Endometrial microvascular endothelial cells (primary cell): Measurements from ENCODE around the gene TCERG1L. TPM values are rescaled to one million over a fixed set of nuclear protein-coding genes. Genes with fewer than 3 reads are reported as not detected.

Experiments used
- in situ Hi-C: cut with HindIII; loops from 2 replicates; pipeline ENCODE4 v1.10.0; 2017; ENCODE audit warnings: low sequenced_read_pairs, low pct_unique_long_range_greater_than_20kb; ENCODE audit errors: inconsistent ontology term
- total RNA-seq: library from RNA; depleted of rRNA; stranded (reverse); fragments of >200 nt; gene quantifications from one replicate; pipeline ENCODE4 v1.2.3, GENCODE V29; 2015; ENCODE audit errors: inconsistent ontology term

Gene TCERG1L
- total RNA-seq, 1 donor from 2014 or later = not detected

DNA sequence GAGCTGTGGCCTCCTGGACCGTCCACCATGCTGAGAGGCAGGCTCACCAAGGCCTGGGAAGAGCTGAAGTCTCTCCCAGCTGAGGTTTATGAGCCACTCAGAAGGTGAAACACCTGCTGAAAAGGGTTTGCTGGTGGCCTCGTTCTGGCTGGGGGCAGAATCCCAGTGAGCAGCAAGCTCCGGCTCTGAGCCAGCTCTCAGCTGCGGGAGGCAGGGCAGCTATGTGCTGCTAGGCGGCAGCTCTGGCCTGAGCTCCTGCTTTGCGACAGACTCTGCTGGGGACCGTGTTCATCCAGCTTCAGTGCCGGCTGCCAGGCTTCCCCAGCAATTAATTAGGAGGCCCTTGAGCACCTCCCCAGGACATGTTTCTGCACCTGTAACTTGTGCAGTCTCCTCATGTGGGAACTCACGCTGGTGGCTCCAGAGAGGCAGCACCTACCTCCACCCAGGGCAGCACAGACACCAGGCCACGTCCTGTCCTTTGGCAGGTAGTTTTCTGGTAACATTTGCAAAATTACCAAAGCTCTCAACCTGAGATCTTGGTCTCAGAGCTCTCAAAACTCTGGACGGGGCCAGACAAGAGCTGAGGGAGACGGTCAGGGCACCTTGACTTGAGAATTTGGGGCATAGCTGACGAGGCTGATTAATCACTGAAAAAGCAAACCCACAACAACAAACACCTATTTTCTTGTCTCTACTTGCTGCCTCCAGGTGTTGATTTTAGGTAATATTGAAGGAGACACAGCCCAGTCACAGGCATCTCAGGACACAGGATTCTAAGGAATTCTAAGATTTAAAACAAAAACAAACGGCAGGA is 185.0 kb downstream of the TCERG1L start:
- in situ Hi-C loops = no loop called here

- in situ Hi-C loops = no loop called here
These were observed 185.9 kb downstream of the TCERG1L start for GRCh38 chr10:131125511-131126225.

GRCh38 chr10:131124945-131125344 is 186.6 kb downstream of the TCERG1L start:
- in situ Hi-C loops = no loop called here

DNA sequence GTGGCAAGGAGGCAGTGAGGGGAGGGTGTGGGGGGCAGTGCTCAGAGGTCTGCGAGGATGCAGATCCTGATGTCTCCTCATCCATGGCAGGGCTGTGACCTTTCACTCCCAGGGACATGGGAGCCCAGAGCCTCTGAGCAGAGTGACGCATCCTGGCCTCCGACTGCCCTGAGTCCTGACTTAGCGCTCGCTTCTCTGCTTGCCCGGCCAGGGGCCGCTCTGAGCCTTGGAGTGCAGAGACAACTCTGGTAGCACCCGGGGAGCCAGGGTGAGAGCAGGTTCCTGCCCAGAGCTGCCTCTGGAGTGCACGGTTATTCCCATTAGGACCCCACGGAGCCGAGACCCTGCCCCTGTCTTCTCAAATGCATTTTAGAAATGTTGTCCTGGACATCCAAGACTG is 188.0 kb downstream of the TCERG1L start:
- in situ Hi-C loops = no loop called here

DNA sequence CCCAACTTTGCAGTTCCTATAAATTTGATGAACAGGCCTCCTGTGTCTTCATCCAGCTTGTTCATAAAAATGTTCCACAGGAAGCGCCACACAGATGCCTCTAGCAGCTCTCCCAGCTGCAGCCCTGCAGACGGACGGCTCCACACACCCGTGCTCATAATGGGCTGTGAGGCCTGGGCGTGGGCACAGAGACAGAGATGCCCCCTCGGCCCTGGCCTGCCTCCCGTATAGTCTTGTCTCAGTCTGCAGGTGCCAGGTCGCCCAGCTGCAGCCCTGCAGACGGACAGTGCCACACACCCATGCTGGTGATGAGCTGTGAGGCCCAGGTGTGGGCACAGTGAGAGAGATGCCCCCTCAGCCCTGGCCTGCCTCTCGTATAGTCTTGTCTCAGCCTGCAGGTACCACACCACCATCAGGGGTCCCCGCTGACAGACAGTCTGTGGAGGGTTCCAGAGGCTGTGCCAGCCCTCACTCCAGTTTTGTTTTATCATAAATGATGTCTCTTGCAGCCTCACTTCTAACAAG is 189.9 kb downstream of the TCERG1L start:
- in situ Hi-C loops = no loop called here

DNA sequence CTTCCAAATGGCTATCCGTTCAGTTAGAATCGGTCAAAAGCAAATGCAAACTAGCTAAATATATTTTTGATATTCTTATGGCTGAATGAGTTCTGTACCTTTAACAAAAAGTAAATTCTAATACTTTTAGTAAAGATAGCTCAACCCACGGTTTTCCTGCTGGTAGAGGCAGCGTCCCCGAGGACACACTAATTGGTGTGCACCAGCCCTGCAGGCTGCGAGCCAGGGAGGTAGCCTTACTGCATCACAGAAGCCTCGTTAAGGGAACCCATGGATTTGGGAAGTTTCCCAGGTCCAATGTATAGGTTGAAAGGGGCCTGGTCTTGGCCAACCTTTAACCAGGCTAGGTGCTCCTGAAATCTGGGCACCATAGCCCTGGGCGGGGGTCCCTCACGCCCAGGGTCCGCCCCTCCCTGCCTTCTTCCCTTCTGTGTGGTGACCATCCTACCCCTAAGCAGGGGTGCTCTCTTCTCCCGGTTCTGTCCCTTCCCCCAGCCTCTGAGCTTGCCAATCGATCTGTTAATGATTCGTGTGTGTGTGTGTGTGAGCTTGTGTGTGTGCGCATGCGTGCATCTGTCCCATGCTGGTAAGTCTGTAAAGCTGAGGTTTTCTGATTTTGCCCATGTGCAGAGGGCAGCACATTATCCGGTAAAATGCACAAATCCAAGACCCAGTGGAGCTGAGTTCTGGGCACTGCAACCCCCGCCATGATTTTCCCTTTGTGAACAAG is 191.7 kb downstream of the TCERG1L start:
- in situ Hi-C loops = no loop called here

DNA sequence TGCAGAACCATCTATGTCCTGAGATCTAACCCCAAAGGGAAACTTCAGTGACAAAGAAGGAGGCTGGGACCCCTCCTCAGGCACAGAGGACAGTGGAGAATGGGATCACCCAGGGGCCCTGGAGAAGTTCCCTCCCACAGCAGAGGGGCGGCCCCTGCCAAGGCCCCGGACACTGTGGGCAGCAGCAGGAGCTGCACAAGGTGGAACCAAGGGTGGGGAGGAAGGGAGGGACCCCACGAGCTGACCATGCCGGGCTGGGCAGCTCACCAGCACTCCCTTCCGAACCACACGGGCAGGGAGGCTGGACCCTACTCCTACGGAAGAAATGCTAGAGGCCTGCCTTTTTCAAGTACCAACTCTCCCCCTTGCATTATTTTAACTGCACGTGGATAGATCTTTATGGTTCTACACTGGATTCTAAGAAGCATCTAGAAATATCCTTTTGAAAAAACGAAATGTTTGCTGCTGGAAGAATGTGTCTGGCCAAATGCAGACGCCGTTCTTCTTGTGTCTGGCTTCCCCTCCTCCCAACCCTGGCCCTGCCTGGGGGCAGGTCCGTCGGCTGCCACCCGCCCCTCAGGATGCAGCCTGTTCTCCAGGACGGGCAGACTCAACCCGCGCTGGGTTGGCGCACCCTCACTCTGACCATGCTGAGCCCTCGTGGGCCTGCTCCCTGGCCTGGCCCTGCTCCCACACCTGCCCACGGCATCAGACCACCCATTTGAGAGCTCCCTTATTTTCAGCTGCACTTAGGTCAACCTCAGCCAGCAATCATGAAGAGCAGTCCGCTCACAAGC is 193.9 kb downstream of the TCERG1L start:
- in situ Hi-C loops = no loop called here

GRCh38 chr10:131116991-131117375 is 194.5 kb downstream of the TCERG1L start:
- in situ Hi-C loops = no loop called here

DNA sequence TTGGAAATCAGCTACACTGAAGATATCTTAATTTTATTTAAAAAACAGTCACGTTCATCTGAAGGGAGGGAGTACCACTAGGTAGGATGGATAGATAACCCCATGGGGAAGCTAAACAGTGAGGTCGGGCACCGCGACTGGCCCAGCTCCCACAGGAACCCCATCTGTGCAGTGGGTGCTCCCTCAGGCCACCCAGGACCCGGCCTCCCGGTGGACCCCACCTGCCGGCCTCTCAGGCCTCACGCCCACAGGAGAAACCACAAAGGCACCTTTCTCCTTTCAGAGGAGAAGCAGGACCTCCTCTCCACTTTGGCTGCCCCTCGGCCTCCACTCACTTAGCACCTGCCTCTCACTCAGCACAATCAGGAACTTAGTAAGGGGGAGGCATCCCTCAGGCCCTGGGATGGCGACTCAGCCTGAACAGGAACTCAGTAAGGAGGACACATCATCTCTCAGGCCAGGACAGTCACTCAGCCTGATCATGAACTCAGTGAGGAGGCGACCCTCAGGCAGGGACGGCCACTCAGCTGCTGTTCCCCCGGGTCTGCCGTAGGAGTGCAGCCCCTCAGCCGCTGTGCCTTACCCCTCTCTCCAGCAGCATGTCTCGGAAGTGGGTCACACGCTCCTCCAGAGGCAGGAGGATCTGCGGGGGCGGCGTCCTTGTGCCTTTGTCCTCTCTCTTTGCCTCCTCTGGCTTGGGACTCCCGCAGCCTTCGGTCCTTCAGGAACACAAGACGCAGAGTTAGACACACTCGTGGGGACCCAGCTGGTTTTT is 195.1 kb downstream of the TCERG1L start:
- in situ Hi-C loops = no loop called here

- in situ Hi-C loops = no loop called here
These were observed 195.7 kb downstream of the TCERG1L start for GRCh38 chr10:131115801-131116200.

- in situ Hi-C loops = no loop called here
These were observed 196.2 kb downstream of the TCERG1L start for GRCh38 chr10:131115321-131115720.

GRCh38 chr10:131114846-131115245 is 196.7 kb downstream of the TCERG1L start:
- in situ Hi-C loops = no loop called here

DNA sequence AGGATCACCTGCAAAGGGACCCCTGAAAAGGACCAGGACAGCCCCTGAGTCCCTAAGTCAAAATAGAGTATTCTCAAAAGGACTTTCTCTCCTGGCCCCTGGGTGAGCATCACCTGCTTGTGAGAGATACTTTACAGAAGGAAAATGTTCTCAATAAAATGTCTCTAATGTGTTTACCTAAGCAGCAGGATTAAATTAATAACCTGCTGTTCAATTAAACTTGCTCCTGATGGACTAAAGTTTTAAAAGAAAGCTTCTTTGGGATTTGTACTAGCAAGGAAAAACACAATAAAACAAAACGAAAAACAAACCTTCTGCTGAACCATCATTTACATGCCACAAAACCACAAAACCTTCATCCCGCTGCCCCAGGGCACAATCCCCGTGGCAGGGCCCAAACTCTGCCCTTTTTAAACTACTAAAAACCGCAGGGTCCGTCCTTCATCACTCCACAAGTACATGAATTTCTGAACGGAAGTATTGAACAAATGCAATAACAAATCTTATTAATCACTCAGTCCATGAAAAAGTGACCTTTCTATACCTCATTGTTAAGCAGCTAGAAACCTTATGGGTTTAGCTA is 197.7 kb downstream of the TCERG1L start:
- in situ Hi-C loops = no loop called here

DNA sequence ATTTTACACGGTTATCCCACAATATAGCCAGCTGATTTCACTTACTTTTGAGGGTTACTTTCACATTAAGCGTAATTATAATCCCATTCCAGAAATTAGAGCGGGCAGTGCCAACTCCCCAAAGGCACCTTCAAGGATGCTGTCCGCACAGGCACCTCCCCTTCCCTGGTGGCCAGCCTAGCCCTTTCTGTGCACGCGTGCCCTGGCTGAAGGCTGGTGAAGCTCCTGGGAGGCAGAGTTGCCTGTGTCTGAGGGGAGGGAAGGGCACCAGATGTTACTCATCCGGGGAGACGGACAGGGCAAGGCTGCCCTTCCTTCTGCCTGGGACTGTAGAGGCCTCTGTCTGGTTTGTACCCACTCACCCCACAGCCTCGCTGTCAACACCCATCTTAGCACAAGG is 198.4 kb downstream of the TCERG1L start:
- in situ Hi-C loops = no loop called here

DNA sequence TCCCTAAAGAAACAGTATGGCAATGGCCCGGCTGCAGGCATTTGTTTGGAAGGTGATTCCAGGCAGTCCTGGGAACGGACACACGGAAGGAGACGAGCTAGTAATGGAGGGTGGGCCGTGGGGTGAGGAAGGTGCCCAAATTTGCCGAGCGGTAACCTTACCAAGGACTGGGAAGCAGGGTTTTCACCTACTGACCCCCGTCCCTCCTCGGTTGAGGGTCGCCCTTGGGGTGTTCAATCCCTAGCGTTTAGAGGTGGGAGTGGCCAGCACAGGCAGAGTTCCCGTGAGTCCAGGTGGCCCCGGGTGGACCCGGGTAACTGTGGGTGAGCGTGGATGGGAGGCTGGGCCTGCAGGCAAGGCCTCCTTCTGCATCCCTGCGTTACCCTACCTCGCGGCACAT is 198.8 kb downstream of the TCERG1L start:
- in situ Hi-C loops = no loop called here

- in situ Hi-C loops = no loop called here
These were observed 199.9 kb downstream of the TCERG1L start for GRCh38 chr10:131111471-131112080.

- in situ Hi-C loops = no loop called here
These were observed 200.5 kb downstream of the TCERG1L start for GRCh38 chr10:131111007-131111406.
